Body of pancreas (tissue), 4 donors: ENCODE results near the gene ATG7.

ENCODE experiments used
- CTCF ChIP-seq, 7 experiments: fragments of 450-650 bp in 4 of 7; fragments of 200-600 bp in 3 of 7; sonication (generic) in 3 of 7; IDR thresholded peaks; one replicate each; pipeline ENCODE4 v1.5.1; 2016 to 2019; ENCODE audit warnings: antibody characterized with exemption in 7 of 7
- POLR2A ChIP-seq, 3 donors: fragments of 450-650 bp; IDR thresholded peaks; one replicate each; pipeline ENCODE4 v1.6.1; 2016; ENCODE audit warnings: antibody characterized with exemption in 3 of 3, mild to moderate bottlenecking in 2 of 3

- TF ChIP-seq CTCF (IDR thresholded peaks at IDR 0.05), result no peak
- TF ChIP-seq POLR2A (IDR thresholded peaks at IDR 0.05), result no peak
These were observed 135.4 kb downstream of the ATG7 start for GRCh38 chr3:11407644-11408043.
